Stimulated activated naive CD8-positive, alpha-beta T cell treated with anti-CD3 and anti-CD28 coated beads, Interleukin-15, Interleukin-2, amounts not matched to agents 100 ng/mL and 50 ng/mL, for 24 hours (primary cell): ENCODE measurements around the gene RAPGEF1.
"Not testable (repeated sequence)": the region's sequence is repeated elsewhere in the genome, so short reads cannot be mapped to it uniquely, and the experiment has no call there.

ENCODE experiments used
- H3K27ac Mint-ChIP-seq: one replicate; pipeline ENCODE4 v1.8.0; 2021; ENCODE audit warnings: mild to moderate bottlenecking, mixed read lengths
- H3K27me3 Mint-ChIP-seq: one replicate; pipeline ENCODE4 v1.8.0; 2021; ENCODE audit warnings: mixed read lengths
- H3K36me3 Mint-ChIP-seq: one replicate; pipeline ENCODE4 v1.8.0; 2021; ENCODE audit warnings: low read depth, mixed read lengths
- H3K4me1 Mint-ChIP-seq: one replicate; pipeline ENCODE4 v1.8.0; 2021; ENCODE audit warnings: low read depth, mixed read lengths
- H3K4me3 Mint-ChIP-seq: one replicate; pipeline ENCODE4 v1.8.0; 2021; ENCODE audit warnings: mild to moderate bottlenecking, mixed read lengths
- H3K9me3 Mint-ChIP-seq: one replicate; pipeline ENCODE4 v1.8.0; 2021; ENCODE audit warnings: mixed read lengths

Gene RAPGEF1

DNA sequence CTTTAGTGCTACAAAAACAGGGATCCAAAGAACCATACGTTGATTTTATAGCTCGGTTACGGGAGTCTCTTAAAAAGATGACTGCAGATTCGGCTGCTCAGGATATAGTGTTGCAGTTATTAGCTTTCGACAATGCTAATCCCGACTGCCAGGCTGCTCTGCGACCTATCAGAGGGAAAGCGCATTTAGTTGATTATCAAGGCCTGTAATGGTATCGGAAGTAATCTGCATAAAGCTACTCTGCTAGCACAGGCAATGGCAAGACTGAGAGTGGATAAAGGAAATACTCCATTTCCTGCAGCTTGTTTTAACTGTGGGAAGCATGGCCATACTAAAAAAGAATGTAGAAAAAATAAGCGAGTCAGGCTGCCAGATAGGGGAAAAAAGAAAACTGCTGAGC is 58.0 kb downstream of the RAPGEF1 start:
- Mint-ChIP-seq H3K4me1 (peaks cover 80% of the 10 kb centered on the region), H3K36me3 (peaks cover 11% of the 10 kb centered on the region)
- H3K27me3 Mint-ChIP-seq, H3K27ac Mint-ChIP-seq, H3K4me3 Mint-ChIP-seq, H3K9me3 Mint-ChIP-seq: not testable (repeated sequence)

DNA sequence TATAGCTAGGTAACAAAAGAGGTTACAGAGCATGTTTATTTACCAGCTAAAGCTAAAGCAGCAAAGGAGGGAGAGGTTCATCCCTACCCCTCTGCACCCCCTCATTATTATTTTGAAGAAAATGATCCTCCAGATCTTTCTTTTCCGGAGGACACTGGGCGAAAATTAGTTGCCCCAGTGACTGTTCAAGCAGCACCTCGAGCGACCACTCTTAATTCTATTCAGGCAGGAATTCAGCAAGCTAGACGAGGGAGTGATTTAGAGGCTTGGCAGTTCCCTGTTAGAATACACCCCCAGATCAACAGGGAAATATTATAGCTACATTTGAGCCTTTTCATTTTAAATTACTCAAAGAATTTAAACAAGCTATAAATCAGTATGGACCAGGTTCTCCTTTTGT is 58.8 kb downstream of the RAPGEF1 start:
- not testable (repeated sequence) for H3K27me3 Mint-ChIP-seq, H3K36me3 Mint-ChIP-seq, H3K9me3 Mint-ChIP-seq, H3K4me3 Mint-ChIP-seq, H3K27ac Mint-ChIP-seq
- peaks cover 82% of the 10 kb centered on the region for H3K4me1 Mint-ChIP-seq

DNA sequence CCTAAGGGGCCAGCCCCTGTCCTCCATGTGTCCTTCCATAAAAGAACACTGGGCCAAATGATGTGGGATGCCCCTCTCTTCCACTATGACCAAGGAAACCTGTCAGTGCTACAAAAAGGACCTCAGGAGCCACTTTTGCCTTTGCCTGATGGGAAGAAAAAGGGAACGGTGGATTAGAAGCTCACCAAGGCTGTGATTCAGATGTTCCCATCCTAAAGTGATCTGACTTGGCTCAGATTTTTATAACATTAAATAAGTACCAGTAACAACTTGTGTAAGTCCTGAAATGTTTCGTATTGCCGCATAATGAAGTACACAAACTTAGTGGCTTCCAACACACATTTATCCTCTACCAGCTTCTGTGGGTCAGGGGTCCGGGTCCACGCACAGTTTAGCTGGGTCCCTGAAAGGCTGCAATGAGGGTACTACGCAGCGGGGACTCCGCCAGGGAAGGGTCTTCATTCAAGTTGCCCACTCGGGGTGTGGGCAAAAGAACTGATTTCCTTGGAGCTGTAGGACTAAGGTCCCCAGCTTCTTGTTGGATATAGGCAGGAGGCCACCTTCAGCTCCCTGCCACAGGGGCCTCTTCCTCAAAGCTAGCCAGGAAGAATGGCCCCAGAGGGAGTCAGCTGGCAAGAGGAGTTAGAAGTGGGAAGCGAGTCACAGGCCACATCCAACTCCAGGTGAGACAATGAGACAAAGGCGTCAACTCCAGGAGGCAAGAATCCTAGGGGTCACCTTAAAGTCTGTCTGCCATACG is 60.4 kb downstream of the RAPGEF1 start:
- peaks cover 91% of the 10 kb centered on the region for H3K4me1 Mint-ChIP-seq
- H3K4me3 Mint-ChIP-seq = no peak overlapping the region
- H3K27me3 Mint-ChIP-seq = no peaks in the 10 kb centered on the region
- H3K27ac Mint-ChIP-seq = peak overlapping the region; percentile 61
- H3K36me3 Mint-ChIP-seq = peaks cover 6% of the 10 kb centered on the region
- no peaks in the 10 kb centered on the region for H3K9me3 Mint-ChIP-seq

DNA sequence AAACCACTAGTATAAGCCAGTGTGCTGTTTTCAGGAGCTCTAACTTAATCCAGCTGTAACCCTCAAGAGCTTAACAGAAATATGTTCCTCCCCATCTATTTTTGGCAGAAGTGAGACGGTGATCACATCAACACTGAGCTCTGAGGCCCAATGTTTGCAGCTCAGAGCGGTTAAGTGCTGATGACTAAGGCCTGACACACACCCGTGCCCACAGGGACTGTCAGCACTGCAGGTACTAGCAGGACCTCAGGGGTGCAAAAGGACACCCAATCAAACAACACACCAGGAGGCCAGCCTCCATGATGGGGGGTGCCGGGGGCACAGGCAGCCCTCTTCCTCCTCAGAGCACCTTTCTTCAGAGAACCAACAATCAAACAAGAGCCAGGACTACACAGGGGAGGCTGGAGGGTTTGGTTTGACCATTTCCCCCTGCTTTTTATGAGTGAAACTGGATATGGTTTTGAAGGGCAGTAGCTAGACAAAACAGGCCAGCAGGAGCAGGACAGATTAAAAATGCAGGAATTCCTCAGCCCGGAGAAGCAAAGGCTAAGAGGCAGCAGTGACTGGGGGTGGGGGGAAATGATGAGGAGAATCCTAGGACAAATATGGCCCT is 61.3 kb downstream of the RAPGEF1 start:
- H3K9me3 Mint-ChIP-seq = no peaks in the 10 kb centered on the region
- H3K36me3 Mint-ChIP-seq = peaks cover 7% of the 10 kb centered on the region
- H3K27ac Mint-ChIP-seq = peak overlapping the region; percentile 93
- peaks cover 93% of the 10 kb centered on the region for H3K4me1 Mint-ChIP-seq
- no peaks in the 10 kb centered on the region for H3K27me3 Mint-ChIP-seq
- peak overlapping the region; percentile 65 for H3K4me3 Mint-ChIP-seq

DNA sequence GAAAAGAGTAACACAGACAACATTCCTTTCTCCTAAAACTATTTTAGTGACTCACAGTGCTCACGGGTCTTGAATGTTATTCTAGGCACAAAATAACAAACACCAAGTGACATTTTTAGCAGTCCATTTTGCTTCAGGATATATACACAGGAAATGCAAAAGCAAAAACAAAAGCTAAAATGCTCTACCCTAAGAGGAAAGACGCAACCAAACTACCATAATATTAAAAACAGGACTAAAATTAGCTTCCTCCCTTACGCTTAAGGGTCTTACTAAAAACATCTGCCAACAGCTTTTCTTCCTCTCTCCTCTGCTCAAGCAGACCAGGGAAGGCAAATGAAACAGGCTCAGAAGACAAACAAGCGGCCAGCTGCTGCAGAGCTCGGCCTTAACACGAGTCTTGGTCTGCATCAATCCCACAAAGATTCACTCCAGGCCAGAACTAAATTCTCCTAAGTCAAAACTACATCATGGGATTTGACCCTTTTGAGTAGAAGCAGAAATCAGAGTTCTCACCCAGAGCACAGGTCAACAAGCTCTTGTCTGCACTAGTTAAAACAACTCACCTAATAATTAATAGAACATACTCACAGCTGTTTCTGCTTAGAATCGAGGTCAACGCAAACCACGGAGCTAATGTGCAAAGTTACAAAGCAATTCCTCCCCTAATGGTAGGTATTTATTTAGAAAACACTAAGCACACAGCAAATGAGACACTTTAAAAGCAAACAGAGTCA is 62.3 kb downstream of the RAPGEF1 start:
- H3K4me3 Mint-ChIP-seq = peak overlapping the region; percentile 65
- H3K4me1 Mint-ChIP-seq = peaks cover 98% of the 10 kb centered on the region
- peak overlapping the region; percentile 93 for H3K27ac Mint-ChIP-seq
- peaks cover 8% of the 10 kb centered on the region for H3K36me3 Mint-ChIP-seq
- no peaks in the 10 kb centered on the region for H3K9me3 Mint-ChIP-seq
- H3K27me3 Mint-ChIP-seq = no peaks in the 10 kb centered on the region

DNA sequence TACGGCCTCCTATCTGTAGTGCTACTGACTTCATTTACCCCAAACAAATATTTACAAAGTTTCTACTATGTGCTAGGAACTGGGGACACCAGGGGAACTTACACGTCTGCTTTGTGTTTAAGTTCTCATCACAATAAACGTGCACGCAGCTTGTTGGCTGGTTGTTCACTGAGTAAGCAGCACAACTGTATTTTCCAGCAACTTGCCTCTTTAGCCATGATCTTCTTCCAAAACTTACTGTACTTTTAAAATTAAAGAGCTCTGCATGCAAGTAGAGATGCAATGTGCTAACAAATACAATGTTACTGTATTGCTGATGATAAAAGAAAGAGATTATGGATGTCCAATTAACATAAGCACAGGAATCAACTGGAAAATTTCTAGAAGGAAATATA is 62.8 kb downstream of the RAPGEF1 start:
- Mint-ChIP-seq H3K36me3 (peaks cover 8% of the 10 kb centered on the region), H3K27me3 (no peaks in the 10 kb centered on the region), H3K9me3 (no peaks in the 10 kb centered on the region), H3K4me1 (peaks cover 98% of the 10 kb centered on the region), H3K27ac (peak overlapping the region; percentile 93), H3K4me3 (peak overlapping the region; percentile 65)

DNA sequence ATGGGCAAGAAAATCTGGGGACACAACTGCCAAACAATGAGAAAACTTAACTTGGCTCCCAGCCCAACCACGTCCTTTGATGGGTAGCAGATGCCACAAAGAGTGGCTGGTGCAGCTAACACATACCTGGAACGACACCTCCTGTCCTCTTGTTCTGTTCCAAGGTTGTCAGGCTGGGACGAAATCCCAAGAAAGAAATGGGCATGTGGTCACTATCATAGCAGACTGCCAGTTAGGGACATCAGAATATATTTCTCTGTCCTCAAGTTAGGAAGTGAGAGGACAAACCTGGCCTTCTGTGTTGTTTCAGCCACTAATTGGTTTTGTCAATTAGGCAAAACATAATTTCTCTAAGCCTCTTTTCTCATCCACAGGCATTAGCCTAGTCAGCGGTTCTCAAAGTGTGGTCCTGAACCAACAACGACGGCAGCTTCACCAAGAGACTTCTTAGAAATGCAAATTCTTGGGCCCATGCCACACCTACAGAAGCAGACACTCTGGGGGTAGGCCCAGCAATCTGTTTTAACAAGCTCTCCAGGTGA is 63.4 kb downstream of the RAPGEF1 start:
- no peaks in the 10 kb centered on the region for H3K9me3 Mint-ChIP-seq
- H3K4me3 Mint-ChIP-seq = peak overlapping the region; percentile 55
- H3K27ac Mint-ChIP-seq = peak overlapping the region; percentile 80
- no peaks in the 10 kb centered on the region for H3K27me3 Mint-ChIP-seq
- peaks cover 8% of the 10 kb centered on the region for H3K36me3 Mint-ChIP-seq
- peaks cover 98% of the 10 kb centered on the region for H3K4me1 Mint-ChIP-seq

DNA sequence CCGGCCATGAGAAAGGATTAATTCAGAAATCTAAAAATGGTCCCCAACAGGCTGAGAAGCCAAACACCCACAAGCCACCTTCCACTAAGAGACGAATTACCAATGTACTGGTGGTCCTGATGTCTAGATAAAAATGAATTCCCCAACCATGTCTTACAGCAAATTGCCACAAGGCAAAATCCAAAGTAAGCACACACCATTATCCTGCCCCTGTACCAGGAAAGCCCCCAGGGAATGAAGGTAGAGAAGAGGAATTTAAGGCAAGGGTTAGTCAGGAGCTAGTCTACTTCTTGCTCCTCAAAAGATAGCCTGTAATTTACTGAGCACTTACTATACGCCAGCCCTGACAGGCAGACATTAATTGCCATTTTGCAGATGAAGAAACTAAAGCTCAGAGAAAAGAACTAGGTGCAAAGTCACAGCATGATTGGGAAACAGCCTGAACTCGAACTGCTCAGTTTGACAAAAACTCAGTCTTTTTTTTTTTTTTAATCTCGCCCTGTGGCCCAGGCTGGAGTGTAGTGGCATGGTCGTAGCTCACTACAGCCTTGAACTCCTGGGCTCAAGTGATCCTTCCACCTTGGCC is 64.3 kb downstream of the RAPGEF1 start:
- Mint-ChIP-seq H3K4me3 (peak overlapping the region; percentile 55), H3K27ac (peak overlapping the region; percentile 80), H3K27me3 (no peaks in the 10 kb centered on the region), H3K9me3 (no peaks in the 10 kb centered on the region), H3K4me1 (peaks cover 100% of the 10 kb centered on the region), H3K36me3 (peaks cover 16% of the 10 kb centered on the region)

DNA sequence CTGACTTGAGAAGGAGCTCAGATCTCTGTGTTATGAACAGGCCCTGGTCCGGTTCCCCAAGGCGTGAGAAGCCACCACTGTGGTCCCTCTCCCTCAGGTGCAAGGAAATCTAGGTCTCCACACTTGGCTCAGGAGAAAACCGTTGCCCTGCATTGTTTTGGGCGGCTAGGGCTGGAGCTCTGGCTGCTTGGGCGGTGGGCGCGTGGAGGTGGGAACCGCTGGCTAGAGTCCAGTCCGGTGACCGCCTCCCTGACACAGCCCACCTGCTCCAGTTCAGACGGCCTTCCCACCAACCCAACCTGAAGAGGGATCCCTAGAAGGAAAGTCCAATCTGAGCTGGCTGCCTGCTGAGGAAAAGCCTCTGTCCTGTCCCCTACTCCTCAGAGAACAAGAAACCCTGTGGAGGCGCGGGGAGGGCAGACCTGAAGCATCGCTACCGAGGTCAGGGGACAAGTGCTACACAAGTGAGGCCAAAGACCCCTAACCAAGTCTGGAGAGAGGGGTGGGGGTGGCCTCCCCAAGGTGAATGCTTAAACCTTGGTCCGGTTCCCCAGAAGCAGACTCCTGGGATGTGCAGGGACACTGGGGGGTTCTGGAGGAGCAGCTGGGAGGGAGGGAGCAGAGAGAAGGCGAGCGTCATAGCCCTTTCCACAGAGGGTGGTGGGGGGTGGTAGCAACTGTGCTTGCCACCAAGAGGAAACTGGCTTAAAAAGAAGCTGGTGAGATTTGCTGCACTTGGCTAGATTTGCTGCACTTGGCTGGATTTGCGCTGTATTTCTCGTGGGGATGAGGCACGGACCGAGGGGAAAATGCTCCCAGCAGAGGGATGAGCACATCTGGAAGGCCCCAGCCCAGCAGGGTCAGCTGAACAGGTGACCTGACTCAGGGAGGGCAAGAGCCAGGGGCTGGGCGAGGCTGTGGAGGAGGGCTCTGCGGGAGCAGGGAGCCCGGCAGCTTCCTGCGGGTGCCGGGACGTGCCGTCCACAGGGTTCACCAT is 65.2 kb downstream of the RAPGEF1 start:
- peak overlapping the region; percentile 55 for H3K4me3 Mint-ChIP-seq
- H3K27ac Mint-ChIP-seq = peak overlapping the region; percentile 64
- peaks cover 100% of the 10 kb centered on the region for H3K4me1 Mint-ChIP-seq
- peaks cover 16% of the 10 kb centered on the region for H3K36me3 Mint-ChIP-seq
- H3K27me3 Mint-ChIP-seq = no peaks in the 10 kb centered on the region
- no peaks in the 10 kb centered on the region for H3K9me3 Mint-ChIP-seq

DNA sequence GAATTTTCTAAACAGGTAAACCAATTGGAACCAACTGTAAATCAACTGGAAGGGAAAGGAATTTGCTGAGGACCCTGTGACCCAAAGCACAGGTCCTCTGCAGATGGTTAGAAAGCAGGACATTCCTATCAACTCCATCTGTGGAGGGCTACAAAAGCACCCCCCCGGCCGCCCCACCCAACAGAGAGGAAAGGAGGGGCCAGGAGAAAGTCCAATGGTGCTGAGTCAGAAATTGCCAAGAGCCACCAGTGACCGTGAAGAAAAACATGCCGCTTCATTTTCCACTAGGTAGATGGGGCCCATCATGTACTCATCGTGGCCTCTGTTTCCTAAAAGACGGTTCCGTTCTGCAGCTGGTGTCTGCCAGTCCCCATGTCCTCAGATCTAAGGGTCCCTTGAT is 66.3 kb downstream of the RAPGEF1 start:
- no peaks in the 10 kb centered on the region for H3K27me3 Mint-ChIP-seq
- no peak overlapping the region for H3K4me3 Mint-ChIP-seq
- peak overlapping the region; percentile 43 for H3K27ac Mint-ChIP-seq
- H3K36me3 Mint-ChIP-seq = peaks cover 16% of the 10 kb centered on the region
- H3K4me1 Mint-ChIP-seq = peaks cover 100% of the 10 kb centered on the region
- H3K9me3 Mint-ChIP-seq = no peaks in the 10 kb centered on the region

DNA sequence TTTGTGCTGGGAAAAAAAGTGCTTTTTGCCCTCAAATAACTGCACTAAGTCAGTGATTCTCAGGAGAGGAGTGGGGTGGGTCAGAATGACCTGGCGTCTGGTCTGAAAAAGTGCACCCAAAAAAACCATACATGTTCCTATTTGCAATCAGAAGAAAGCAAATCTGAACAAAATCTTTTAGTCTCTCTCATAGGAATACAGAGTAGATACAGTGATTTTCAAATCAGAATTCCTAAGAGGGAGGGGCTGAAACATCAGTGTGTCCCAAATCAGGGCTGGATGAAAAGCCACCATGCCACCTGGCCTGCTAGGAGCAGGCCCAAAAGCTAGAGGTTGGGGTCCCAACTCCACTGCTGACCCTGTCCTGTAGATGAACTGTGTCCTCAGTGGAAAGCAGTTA is 66.8 kb downstream of the RAPGEF1 start:
- peak overlapping the region; percentile 86 for H3K27ac Mint-ChIP-seq
- H3K36me3 Mint-ChIP-seq = peaks cover 16% of the 10 kb centered on the region
- H3K4me1 Mint-ChIP-seq = peaks cover 100% of the 10 kb centered on the region
- no peak overlapping the region for H3K4me3 Mint-ChIP-seq
- no peaks in the 10 kb centered on the region for H3K27me3 Mint-ChIP-seq
- H3K9me3 Mint-ChIP-seq = no peaks in the 10 kb centered on the region

DNA sequence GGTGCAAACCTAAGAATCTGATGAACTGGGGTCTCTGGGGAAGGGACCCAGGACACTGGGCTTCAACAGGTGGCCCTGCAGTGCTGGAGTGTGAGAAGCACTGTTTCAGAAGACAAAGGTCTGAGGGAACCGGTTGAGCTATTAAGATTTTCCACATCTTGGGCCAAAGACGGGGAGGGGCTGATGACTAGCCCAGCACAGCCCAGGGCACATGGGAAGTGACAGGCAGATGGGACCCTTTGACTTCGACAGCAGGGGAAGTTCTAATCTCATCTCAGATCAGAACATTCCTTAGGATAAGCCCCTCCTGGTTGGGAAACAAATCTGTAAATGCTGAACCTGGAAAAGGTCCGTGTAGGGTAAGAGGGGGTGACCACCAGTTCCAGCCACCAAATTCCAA is 67.4 kb downstream of the RAPGEF1 start:
- H3K36me3 Mint-ChIP-seq = peaks cover 16% of the 10 kb centered on the region

DNA sequence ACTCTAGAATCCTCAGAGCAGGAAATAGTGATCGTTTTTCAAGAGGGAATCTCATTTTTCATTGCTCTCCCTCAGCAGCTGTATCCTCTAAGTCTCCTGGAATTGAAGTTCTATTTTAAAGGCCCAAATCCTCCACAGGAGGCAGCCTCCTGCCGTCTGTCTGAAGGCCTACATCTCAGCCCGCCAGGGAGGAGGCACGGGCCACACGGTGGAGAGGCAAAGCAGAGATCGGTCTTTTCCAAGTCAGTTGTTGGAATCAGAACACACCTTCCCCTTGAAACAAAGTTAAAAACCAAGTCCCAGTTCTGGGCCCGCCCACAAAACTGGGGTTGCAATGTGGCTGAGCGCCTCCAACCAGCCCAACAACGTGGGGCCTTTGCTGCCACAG is 68.7 kb downstream of the RAPGEF1 start:
- peaks cover 100% of the 10 kb centered on the region for H3K4me1 Mint-ChIP-seq
- H3K36me3 Mint-ChIP-seq = peaks cover 16% of the 10 kb centered on the region
- peak overlapping the region; percentile 50 for H3K4me3 Mint-ChIP-seq
- H3K9me3 Mint-ChIP-seq = no peaks in the 10 kb centered on the region
- H3K27me3 Mint-ChIP-seq = no peaks in the 10 kb centered on the region
- H3K27ac Mint-ChIP-seq = peak overlapping the region; percentile 97

More for the DNA sequence above, 67.4 kb downstream of the RAPGEF1 start:
- Mint-ChIP-seq H3K4me3 (peak overlapping the region; percentile 37), H3K27ac (peak overlapping the region; percentile 86), H3K9me3 (no peaks in the 10 kb centered on the region), H3K27me3 (no peaks in the 10 kb centered on the region), H3K4me1 (peaks cover 100% of the 10 kb centered on the region)
